ENCODE results near the gene KIF1C.

KIF1C gene

DNA sequence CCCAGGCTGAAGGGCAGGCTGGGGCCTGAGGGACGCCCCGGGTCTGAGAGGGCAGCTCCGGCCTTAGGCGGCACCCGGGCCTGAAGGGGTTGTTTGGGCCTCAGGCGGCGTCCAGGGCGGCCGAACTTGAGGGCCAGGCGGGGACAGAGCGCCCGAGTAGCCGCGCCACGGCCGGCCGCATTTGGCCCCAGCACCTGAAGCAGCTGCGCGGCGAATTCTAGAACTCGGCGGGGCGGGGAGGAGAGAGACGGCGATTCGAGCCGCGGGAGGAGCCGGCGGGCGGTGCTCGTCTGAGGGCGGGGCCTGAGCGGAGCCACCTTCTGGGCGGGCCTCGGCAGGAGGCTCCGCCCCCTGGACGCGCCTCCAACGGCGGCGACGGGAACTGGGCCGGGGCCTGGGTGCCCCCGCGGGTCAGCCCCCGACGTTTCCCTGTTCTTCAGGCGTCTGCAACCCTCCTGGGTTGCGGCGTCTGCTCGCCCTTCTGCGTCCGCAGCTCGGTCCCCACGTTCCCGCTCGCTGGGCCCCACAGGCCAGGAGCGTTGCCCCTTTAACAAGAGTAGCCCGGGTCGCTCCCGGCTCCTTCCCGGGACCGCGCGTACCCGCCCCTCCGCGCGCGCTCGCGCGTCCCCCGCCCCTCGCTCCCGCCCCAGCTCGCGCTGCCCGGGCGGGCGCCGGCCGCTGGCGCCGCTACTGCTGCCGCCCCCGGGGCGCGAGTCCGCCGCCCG is at the start of gene KIF1C, which contains the start of gene INCA1:
Gene KIF1C (plus strand): TSS at position 649 of the 725 bp plus-strand sequence. CDS start 2,297 bp downstream, outside the sequence.
Gene INCA1 (minus strand): TSS at position 221 of the 725 bp plus-strand sequence. CDS start 3,085 bp downstream, outside the sequence.
- peak; percentile 93 for DNase-seq

DNA sequence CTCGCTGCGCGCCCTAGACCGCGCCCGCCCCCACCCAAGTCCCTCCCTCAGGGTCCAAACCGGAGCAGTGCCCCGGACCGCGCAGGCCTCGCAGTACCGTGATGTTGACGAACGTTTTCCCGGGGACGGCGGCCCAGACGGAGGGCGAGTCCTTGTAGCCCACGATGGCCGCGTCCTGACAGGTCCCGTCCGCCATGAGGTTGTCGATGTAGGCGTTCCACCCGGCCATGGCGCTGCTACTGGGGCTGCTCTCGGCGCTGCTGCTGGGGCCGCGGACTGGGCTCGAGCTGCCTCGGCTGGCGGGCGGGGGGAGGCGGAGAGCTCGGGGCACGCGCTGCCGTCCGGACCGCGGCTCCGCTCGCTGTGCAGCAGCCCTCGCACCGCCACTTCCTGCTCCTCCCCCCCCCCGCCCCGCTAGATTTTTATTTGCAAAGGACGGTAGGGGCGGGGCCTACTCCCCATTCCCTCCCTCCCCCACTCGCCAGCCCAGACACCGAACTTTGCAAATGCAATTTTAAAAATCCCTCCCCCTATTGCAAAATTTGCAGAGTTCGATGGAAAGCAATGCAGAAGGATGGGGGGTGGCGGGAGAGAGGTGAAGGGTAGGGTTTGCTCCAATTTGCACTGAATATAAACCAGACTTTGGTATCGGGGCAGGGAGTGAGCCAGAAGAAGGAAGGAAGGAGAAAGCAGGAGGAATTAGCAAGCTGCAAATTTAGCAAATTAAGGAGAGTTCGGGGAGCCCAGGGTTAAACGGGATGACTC is 49.4 kb upstream of the KIF1C start, which contains the start of gene PFN1:
Gene PFN1 (minus strand): TSS at position 365 of the 765 bp plus-strand sequence. CDS start 136 bp downstream, at position 229.
- peak; percentile 94 for DNase-seq

DNA sequence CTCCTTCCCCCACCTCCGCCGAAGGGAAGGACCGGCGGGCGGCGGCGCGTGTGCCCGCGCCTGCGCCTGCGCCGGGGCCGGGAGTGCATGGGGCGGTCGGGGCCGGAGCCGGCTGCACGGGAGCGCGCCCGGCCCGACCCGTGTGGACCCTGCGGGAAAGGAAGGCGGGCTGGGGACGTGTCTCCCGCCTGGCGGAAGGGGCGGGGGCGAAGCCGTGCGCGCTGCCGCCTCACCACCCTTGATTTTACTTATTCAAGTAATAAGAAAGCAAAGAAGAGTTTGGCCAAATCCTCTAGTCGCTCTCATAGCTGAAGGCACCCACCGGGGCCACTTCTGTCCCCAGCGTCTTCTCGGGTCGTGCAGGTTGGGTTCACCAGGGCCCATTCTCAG is 48.8 kb upstream of the KIF1C start:
- DNase-seq = peak; percentile 84

DNA sequence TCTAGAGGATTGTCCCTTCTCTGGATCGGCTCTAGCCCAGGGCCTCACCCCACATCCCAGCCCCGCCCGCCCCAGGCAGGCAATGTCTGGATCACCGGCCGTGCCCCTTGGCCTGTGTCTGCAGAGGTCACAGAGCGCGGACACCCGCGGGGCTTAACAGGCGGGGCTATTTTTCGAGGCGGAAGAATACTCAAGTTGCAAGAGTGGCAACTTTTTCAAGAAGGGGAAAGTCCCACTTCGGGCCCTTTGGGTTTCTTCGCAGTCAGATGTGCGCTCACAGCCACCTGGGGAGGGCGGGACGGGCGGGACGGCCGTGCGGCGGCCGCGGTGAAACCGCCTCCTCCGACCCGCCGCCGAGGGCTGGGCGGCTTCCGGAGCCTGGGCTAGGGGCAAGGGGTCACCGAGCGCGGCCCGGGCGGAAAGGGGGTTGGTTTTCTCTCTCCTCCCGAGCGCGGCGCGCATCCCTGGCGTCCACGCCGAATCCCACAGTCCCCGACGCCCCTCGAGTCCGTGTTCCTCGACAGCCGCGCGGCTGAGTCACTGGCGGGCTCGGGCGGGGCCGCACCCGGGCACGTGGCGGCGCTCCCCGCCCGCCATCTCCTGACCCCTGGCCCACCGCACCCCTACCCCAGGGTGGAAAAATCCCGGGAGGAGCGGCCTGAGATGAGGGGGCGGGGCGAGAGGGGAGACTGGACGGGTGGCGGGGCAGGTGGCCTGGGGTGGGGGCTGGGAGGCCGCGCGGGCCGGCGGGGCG is 48.3 kb upstream of the KIF1C start:
- peak; percentile 80 for DNase-seq

DNA sequence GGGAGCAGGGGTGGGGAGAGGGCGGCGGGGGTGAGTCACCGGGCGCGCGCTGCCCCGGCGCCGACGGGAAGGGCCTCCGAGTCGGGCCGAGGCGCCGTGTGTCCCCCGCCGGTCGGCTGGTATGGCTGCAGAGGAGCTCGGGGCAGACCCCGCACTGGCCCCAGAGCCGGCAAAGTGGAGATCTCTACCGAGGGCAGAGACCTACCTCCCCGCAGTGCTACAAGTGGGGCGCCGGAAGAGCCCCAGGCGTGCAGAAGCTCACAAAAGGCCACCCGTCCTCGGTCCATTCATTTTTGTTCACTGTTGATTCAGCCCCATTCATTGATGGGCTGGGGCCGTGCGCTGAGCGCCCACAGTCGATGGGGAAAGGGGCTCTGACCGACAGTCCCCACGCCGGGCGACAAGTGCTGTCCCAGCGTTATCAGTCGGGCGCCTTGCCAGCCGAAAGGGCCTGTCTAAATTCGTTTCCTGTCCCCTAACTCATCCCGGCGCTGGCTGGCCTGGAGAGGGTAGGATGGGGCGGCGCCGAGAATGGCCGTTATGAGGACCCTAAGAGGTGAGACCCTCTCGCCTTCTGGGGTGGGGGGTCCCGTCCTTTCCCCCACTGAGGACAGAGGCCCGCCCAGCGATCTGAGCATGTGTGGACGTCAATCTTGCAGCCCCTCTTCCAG is 47.5 kb upstream of the KIF1C start:
- peak; percentile 63 for DNase-seq

DNA sequence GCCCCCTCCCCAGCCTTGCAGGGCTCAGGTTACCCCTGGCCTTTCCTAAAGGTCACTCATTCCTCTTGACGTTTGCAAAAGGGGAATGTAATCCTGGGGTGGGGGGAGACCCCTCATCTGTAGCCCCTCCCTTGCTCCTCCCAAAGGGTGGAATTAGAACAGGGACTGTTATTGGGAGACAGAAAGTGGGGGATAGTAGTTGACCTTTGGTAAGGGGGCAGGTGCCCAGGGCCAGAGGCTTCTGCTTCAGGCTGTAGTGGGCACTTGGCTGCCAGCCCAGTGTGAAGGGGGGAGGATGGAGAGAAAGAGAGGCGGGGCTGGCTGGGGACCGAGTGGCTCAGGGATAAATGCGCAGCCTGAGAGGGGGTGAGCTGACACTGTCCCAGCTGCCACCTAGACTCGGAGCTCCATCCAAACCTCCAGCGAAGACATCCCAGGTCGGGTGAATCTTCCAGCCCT is 47.0 kb upstream of the KIF1C start, which contains the start of gene ENO3:
Gene ENO3 (plus strand): TSS at position 374 of the 459 bp plus-strand sequence. CDS start 711 bp downstream, outside the sequence.
- DNase-seq = no peak

DNA sequence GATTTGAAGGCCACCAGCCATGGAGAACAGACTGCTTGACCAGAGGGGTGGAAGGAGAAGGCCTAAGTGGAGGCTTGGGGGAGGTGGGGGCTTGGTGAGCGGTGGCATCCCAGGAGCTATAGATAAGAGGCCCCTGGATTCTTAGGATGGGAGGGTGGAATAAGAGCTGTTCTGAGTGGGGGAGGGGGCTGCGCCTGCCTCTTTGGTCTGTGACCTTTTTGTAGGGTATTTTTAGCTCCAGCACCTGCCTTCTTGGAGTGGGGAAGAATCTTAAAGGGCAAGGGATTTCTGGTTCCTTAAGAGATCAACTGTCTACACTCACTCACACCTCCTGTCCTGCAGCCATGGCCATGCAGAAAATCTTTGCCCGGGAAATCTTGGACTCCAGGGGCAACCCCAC is 46.3 kb upstream of the KIF1C start:
- no peak for DNase-seq

DNA sequence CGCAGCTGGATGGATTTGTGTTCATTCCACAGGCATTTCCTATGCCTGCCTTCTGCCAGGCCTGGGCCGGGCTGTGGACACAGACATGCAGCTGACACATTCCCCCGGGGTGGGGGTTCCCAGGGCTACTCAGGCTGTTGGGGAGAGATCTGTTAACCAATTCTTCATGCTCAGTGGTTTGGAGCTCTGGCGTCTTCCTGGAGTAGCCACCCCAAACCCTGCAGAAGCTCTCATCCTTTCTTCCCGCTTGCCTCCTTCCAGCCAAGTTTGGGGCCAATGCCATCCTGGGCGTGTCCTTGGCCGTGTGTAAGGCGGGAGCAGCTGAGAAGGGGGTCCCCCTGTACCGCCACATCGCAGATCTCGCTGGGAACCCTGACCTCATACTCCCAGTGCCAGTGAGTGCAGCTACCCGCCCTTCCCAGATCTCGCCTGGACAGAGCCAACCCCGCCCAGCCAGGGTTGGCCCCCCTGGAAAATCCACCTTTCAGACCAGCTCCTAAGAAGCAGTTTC is 44.2 kb upstream of the KIF1C start:
- no peak for DNase-seq

DNA sequence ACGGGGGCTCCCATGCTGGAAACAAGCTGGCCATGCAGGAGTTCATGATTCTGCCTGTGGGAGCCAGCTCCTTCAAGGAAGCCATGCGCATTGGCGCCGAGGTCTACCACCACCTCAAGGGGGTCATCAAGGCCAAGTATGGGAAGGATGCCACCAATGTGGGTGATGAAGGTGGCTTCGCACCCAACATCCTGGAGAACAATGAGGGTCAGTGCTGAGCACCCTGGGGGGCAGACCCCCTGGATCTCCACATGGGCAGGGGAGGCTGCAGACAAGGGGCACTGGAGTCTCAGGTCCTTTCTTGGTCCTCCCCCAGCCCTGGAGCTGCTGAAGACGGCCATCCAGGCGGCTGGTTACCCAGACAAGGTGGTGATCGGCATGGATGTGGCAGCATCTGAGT is 42.7 kb upstream of the KIF1C start:
- no peak for DNase-seq

DNA sequence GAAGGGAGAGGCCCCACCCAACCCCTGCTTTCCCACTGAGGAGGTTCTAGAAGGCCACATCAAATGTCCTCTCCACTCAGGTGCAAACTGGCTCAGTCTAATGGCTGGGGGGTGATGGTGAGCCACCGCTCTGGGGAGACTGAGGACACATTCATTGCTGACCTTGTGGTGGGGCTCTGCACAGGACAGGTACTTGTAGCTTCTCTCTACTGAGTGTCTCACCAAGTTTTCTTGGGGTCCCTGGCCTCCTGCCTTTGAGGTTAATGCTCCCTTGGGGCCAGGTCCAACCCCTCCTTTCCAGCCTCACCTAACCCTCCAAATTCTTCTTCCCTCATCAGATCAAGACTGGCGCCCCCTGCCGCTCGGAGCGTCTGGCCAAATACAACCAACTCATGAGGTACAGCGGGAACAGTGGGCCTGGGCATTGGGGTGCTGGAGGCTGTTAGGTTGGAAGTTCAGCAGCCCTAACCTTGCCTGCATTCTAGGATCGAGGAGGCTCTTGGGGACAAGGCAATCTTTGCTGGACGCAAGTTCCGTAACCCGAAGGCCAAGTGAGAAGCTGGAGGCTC is 41.2 kb upstream of the KIF1C start:
- DNase-seq = peak; percentile 74

DNA sequence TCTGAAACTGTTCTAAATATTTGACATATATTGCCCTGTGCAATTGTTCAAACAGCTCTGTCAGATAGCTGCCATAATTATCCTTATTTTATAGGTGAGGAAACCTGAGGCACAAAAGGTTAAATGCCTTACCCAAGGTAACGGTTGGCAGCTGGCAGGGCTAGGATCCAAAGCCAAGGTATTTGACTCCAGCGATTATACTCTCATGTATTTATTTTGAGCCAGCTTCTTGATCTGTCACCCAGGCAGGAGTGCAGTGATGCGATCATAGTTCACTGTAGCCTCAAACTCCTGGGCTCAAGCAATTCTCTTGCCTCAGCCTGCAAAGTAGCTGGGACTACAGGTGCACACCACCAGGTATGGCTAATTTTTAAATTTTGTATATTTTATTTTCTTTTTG is 39.6 kb upstream of the KIF1C start:
- DNase-seq = no peak

DNA sequence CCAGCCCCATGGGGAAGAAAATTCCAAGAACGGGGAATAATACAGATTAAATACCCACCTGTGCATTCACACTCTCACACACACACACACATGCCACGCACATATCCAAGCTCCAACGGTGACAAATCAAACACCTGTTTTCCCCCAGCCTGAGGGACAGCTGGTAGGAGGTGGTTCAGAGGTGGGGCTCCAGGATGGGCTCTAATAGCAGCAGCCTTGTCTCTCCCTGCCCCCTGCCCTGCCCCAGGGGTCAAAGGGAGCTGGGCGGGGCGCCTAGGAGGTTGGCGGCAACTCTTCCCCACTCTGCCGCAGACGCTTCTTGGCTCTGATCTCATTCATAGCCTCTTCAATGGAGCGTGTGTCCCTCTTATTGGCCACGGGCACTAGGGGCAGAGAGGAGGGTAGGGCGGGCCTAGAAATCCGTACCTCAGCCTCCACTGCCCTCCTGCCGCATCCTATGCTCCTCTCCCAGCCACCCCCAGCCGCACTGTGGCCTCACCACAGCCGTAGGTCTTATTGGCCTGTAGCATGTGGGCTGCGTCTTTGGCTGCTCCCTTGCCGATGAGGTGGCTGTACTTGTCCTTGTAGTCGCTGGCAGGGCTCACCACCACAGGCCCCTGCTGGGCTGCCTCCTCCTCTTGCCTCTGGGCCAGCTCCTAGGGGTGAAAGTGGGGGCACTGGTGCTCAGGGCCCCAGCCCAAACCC is 38.3 kb upstream of the KIF1C start:
- DNase-seq = no peak

DNA sequence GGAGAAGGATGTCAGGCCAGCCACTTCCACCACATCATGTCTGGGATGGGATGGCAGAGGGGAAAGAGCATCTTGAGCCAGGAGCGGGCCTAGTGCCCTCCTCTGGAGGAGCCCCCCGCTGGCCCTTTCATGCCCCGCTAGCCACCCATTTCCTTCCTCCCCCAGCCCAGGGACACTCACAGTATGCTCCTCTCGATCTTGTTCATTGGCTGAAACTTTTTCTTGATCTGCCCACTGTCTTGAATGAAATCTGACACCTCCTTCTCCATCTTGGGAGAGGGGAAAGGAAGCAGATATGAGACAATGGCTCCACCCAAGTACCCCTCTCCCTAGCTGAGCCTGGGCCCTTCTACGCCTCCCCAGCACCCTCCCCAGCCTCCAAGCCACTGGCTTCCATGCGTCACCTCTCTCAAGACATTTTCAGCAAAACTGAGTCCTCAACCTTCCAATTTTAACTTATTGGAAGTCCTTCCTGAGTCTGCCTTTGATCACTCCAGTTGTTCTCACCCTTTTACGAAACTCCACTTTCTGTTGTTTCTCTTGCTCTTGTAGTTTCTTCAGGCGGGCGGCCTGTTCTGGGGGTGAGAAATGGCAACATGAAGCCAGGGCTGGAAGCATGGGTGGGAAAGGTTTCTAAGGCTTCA is 37.3 kb upstream of the KIF1C start:
- DNase-seq = no peak

DNA sequence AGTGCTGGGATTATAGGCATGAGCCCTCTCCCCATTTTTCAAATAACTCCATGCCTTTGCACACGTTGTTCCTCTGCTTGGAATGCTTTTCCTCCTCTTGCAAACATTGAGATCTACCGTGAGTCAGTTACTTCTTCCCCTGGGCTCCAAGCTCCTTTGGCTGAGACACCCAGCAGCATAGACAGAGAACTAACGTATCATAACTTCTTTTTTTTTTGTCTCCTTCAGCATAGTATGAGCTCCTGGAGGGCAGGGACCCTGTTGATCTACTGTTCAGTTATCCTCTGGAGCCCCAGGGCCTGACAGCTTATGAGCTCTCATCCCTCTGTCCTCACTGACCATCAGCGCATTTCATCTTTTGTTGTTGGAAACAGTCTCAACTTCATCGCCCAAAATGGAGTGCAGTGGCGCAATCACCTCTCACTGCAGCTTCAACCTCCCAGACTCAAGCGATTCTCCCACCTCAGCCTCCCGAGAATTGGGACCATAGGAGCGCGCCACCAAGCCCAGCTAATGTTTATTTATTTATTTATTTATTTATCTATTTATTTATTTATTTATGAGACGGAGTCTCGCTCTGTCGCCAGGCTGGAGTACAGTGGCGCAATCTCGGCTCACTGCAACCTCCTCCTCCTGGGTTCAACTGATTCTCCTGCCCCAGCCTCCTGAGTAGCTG is 32.3 kb upstream of the KIF1C start:
- no peak for DNase-seq

DNA sequence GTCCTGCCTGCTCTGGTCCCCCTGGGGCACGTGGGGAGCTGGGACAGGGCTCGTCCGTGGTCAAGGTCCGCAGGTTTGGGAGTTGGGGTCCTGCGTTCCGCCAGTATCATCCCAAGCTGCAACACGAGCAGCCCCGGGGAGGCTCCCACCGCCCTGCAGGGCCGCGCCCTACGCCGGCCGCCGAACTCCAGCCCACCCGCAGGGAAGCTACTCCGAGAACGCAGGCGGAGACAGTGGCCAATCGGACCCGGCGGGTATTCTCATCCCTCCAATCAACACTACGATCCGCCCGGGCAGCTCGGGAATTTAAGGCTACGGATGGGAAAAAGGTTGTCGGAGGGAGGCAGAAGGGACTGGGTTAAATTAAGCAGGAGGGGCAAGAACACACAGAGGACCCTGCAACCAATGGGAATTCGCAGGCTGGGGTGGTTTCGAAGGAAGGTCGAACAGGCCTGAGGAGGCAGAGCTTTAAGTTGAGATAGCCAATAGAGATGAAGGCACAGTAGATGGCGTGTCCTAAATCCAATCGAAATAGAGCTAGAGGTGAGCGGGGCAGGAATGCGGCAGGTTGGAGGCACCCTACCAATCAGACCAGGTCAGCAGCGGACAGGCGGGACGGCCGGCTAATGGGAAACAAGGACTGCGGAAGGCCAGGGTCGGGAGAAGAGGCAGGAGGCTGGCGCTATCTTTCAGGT is 30.8 kb upstream of the KIF1C start:
- DNase-seq = peak; percentile 90

DNA sequence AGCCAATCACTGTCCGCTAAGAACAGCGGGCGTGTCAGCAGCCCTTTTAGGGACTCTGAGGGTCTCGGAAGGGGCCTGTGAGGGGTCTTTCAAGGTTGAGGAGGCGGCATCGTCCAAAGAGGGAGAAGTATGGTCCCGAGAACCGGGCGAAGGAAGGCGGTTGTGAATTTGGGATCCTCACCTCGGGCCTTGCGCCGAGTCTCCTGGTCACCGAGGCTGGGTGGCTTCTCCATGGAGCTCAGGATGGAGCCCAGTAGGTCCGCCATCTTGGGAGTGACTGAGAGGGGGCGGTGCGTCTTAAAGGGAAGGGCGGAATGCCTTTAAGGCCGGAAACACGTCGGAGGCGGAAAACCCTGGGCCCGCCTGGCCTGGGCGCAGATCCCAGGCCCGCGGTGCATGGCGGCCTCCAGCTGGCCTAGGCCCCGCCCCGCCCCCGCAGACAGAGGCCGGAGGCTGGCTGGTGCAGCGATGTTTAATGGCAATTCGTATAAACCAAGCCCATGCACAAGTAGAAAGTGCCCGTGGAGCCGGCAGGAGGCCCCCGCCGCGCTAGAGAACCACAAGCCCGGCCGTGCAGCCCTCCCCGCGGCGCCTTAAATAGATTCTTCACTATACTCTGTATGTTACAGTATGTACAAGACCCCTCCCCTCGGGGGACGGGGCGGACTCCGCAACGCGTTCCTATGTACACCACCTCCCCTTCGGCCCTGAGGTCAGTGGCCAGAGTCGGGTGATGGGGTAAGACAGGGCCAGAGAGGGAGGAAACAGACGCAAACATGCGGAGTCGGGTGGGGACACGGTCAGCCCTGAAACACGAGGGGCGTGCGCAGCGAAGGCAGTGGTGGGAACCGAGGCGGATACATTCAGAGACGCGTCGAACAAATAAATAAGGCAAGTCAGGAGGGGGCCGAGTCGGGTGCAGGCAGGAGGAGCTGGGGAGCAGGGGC is 29.9 kb upstream of the KIF1C start, which contains the start of gene SPAG7:
Gene SPAG7 (minus strand): TSS at position 279 of the 947 bp plus-strand sequence. CDS start 13 bp downstream, at position 266.
- peak; percentile 96 for DNase-seq

DNA sequence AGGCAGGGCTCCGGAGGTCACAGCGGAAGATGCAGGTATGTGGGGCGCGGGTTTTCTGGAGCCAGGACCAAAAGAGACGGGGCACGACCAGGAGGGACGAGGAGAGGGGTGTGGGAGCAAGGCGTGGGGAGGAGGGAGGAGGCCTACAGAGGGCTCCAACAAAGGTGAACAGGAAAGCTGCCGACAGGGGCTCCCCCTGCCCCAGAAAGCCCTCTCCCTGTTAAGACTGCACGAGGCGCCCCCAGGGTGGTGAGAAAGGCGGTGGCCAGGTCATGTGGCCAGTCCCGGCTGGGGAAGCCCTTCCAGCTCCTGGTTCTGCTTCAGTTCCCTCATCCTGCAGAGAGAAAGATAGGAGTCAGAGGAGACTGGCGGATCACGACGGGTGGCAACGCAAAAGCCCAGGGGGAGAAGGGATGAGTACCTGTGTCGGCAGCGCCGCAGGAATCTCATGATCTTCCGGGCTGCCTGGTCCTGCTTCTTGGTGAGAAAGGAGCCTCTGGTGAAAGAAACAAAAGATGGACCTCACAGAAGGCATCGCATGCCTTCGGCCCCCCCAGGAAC is 29.2 kb upstream of the KIF1C start:
- peak; percentile 66 for DNase-seq

Data from stimulated activated CD8-positive, alpha-beta memory T cell treated with anti-CD3 and anti-CD28 coated beads, Interleukin-4, amount 100 ng/mL, for 48 hours (primary cell).